Neural progenitor cell (in vitro differentiated cells): ENCODE data around the gene HEATR5B.

Experiments used
- EZH2 ChIP-seq: fragments of 200-600 bp; sonication (generic); IDR thresholded peaks from 2 replicates; pipeline ENCODE4 v1.6.1; 2017; ENCODE audit warnings: antibody characterized with exemption, mild to moderate bottlenecking, moderate library complexity
- TF ChIP-seq, protein P1 (sequence below): fragments of 200-600 bp; sonication (generic); IDR thresholded peaks from 2 replicates; pipeline ENCODE4 v1.5.1; 2017; ENCODE audit warnings: antibody characterized with exemption, mild to moderate bottlenecking

DNA sequence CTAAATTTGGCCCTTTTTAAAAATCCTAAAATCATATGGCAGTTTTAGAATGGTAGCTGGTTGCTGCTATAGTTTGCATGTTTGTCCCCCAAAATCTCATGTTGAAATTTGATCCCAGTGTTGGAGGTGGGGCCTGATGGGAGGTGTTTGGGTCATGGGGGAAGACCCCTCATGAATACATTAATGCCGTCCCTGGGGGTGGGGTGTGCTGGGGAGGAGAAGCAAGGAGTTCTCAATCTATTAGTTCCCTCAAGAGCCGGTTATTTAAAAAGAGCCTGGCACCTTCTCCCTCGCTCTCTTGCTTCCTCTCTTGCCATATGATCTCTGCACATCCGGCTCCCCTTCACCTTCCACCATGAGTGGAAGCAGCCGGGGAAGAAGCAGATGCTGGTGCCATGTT, 21.0 kb upstream of the HEATR5B start:
- TF ChIP-seq, protein P1, sequence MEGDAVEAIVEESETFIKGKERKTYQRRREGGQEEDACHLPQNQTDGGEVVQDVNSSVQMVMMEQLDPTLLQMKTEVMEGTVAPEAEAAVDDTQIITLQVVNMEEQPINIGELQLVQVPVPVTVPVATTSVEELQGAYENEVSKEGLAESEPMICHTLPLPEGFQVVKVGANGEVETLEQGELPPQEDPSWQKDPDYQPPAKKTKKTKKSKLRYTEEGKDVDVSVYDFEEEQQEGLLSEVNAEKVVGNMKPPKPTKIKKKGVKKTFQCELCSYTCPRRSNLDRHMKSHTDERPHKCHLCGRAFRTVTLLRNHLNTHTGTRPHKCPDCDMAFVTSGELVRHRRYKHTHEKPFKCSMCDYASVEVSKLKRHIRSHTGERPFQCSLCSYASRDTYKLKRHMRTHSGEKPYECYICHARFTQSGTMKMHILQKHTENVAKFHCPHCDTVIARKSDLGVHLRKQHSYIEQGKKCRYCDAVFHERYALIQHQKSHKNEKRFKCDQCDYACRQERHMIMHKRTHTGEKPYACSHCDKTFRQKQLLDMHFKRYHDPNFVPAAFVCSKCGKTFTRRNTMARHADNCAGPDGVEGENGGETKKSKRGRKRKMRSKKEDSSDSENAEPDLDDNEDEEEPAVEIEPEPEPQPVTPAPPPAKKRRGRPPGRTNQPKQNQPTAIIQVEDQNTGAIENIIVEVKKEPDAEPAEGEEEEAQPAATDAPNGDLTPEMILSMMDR, result no peak
- no peak for TF ChIP-seq EZH2
